GM11168 (cell line): ENCODE data around the gene SMAD6.

Experiments used
- in situ Hi-C: fragments of 300-500 bp; cut with MboI; formaldehyde crosslinking; loops from one replicate; pipeline ENCODE4 v1.12.0; 2022; ENCODE audit warnings: low sequenced_read_pairs; ENCODE audit not compliant: unreplicated experiment

SMAD6 gene

DNA sequence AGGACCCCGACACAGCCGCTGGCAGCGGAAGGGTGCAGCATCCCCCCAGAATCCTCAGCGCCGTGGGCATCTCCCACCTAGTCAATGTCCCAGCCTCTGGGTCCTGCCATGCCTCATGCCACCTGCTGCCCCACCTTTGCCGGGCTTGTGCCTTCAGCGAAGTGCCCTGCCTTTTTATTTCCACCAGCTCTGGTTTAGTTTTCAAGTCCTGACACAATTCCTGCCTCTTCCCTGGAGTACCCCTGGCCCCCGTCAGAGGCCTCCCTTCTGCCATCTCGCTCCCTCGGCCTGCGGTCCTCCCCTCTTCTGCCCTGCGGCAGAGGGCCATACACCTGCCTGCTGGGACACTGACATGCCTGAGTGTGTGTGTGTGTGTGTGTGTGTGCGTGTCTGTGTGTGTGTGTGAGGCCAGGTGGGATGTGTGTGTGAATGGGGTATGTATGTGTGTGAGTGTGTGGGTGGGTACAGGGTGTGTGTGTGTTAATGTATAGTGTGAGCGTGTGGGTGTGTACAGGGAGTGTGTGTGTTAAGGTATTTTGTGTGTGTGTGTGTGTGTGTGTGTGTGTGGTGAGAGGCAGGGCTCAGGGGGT is 129.9 kb downstream of the SMAD6 start:
- in situ Hi-C loops, result no loop called here
